Hematopoietic multipotent progenitor cell (in vitro differentiated cells): Measurements from ENCODE around the gene NR1I2. TPM values are rescaled to one million over a fixed set of nuclear protein-coding genes. Genes with fewer than 3 reads are reported as not detected.

ENCODE experiments used
- DNase-seq, 3 donors: peaks; one replicate each; pipeline ENCODE4 v3.0.0-alpha.2; 2011 to 2015; ENCODE audit warnings: low read depth in 2 of 3, low spot score in 2 of 3
- total RNA-seq: library from RNA; depleted of rRNA; stranded (reverse); fragments of >200 nt; gene quantifications from one replicate; pipeline ENCODE4 v1.2.3, GENCODE V29; 2012

NR1I2 gene
- total RNA-seq, 1 donor, result 2.4 TPM

GRCh38 chr3:119817583-119818363, 35.9 kb downstream of the NR1I2 start:
- DNase-seq, result no peak

GRCh38 chr3:119818937-119819336, 37.0 kb downstream of the NR1I2 start:
- DNase-seq, result no peak

- DNase-seq, result no peak
Observed at GRCh38 chr3:119819806-119820205, 37.9 kb downstream of the NR1I2 start.

- DNase-seq, result no peak
Observed at GRCh38 chr3:119825820-119826219, 43.9 kb downstream of the NR1I2 start.

GRCh38 chr3:119826711-119827608, 45.1 kb downstream of the NR1I2 start:
- no peak for DNase-seq

- DNase-seq, result no peak
Observed at GRCh38 chr3:119829420-119829819, 47.5 kb downstream of the NR1I2 start.

GRCh38 chr3:119831022-119831421, 49.1 kb downstream of the NR1I2 start:
- peak in 1 of 3 donors; percentile 23 for DNase-seq

- DNase-seq, result no peak
Observed at GRCh38 chr3:119831941-119832371, 50.1 kb downstream of the NR1I2 start.

- DNase-seq, result no peak
Observed at GRCh38 chr3:119834754-119835370, 53.0 kb downstream of the NR1I2 start.

- DNase-seq, result peak in 1 of 3 donors; percentile 19
Observed at GRCh38 chr3:119835556-119835955, 53.7 kb downstream of the NR1I2 start.

- no peak for DNase-seq
Observed at GRCh38 chr3:119841808-119842471, 60.0 kb downstream of the NR1I2 start.

- no peak for DNase-seq
Observed at GRCh38 chr3:119849126-119849525, 67.2 kb downstream of the NR1I2 start.

GRCh38 chr3:119856695-119857094, 74.8 kb downstream of the NR1I2 start:
- DNase-seq, result no peak

GRCh38 chr3:119858957-119859356, 77.1 kb downstream of the NR1I2 start:
- DNase-seq, result no peak

- DNase-seq, result no peak
Observed at GRCh38 chr3:119859728-119860127, 77.8 kb downstream of the NR1I2 start.

- no peak for DNase-seq
Observed at GRCh38 chr3:119861681-119862080, 79.8 kb downstream of the NR1I2 start.

- DNase-seq, result no peak
Observed at GRCh38 chr3:119862616-119863015, 80.7 kb downstream of the NR1I2 start.

GRCh38 chr3:119864476-119864875, 82.6 kb downstream of the NR1I2 start:
- no peak for DNase-seq
